AG09319 (cell line): ENCODE data around the gene TBL1X.

Source experiments
- DNase-seq: peaks from one replicate; pipeline ENCODE4 v3.0.0-alpha.2; 2010; ENCODE audit warnings: low read depth; ENCODE audit errors: extremely low read depth
- CTCF ChIP-seq: IDR thresholded peaks from 2 replicates; pipeline ENCODE4 v1.5.1; 2011; ENCODE audit warnings: low read depth, mild to moderate bottlenecking, inconsistent platforms, low read length, moderate library complexity

TBL1X gene

GRCh38 chrX:9464435-9465371, at the start of gene TBL1X:
TSS of gene TBL1X (plus strand) at chrX:9465058. CDS start at chrX:9653587, 188,529 bp downstream.
- DNase-seq, result peak; percentile 15
- no peak for TF ChIP-seq CTCF

GRCh38 chrX:9416562-9417348, 48.1 kb upstream of the TBL1X start:
- TF ChIP-seq CTCF, result no peak
- peak; percentile 51 for DNase-seq

- no peak for DNase-seq
- TF ChIP-seq CTCF, result no peak
Observed at GRCh38 chrX:9418262-9418661, 46.6 kb upstream of the TBL1X start.

GRCh38 chrX:9420275-9421265, 44.3 kb upstream of the TBL1X start:
- no peak for TF ChIP-seq CTCF
- no peak for DNase-seq

- DNase-seq, result no peak
- TF ChIP-seq CTCF, result no peak
Observed at GRCh38 chrX:9429767-9430166, 35.1 kb upstream of the TBL1X start.

- no peak for TF ChIP-seq CTCF
Observed at GRCh38 chrX:9430346-9430921, 34.4 kb upstream of the TBL1X start.

More at GRCh38 chrX:9430346-9430921, 34.4 kb upstream of the TBL1X start:
- DNase-seq, result no peak
